Measurements from ENCODE around the gene UCHL3. TPM values are rescaled to one million over a fixed set of nuclear protein-coding genes. Genes with fewer than 3 reads are reported as not detected.

The UCHL3 gene
- total and polyA plus RNA-seq, 2 donors (not counting 3 experiments of a cell fraction or from before 2014, with no cell fraction given): 31.3 to 46.8 TPM

GRCh38 chr13:75505327-75505726 is 44.3 kb upstream of the UCHL3 start:
- Histone ChIP-seq H3K27ac (ENCODE audit: insufficient read depth, low read depth, low read length) (no peak overlapping the region), H3K9me1 (replicated peaks; ENCODE audit: control insufficient read depth, extremely low read depth, insufficient read depth, low read length) (no peaks in the 10 kb centered on the region), H3K9me3 (replicated peaks; ENCODE audit: control insufficient read depth, insufficient read depth, low read length) (no peaks in the 10 kb centered on the region), H3K9ac (replicated peaks; ENCODE audit: extremely low read depth, insufficient read depth, low read length) (no peak overlapping the region), H3K27me3 (ENCODE audit: control insufficient read depth in 2 of 2, insufficient read depth in 2 of 2, low read length in 2 of 2) (peaks cover 0 to 2% of the 10 kb centered on the region in 2 experiments), H3K36me3 (ENCODE audit: control insufficient read depth in 2 of 2, extremely low read depth in 1 of 2, insufficient read depth in 2 of 2, low read length in 2 of 2) (no peaks in the 10 kb centered on the region), H3K4me3 (replicated peaks in 1 of 3; ENCODE audit: insufficient read depth in 1 of 3, low read depth in 1 of 3, low read length in 3 of 3) (no peak overlapping the region), H4K20me1 (replicated peaks; ENCODE audit: control insufficient read depth, extremely low read depth, insufficient read depth, low read length) (no peaks in the 10 kb centered on the region), H3K4me2 (ENCODE audit: insufficient read depth, low read length) (no peak overlapping the region), H2AFZ (ENCODE audit: low read depth, low read length) (no peak overlapping the region), H3K4me1 (ENCODE audit: control insufficient read depth, extremely low read depth, insufficient read depth, low read length) (peaks cover 2% of the 10 kb centered on the region), H3K79me2 (ENCODE audit: control insufficient read depth, insufficient read depth, low read length) (no peaks in the 10 kb centered on the region)
- CTCF ChIA-PET: interaction anchor here (1.0 to 2.0 kb wide), 3 partner anchors 19 to 104 kb away, joined by 3 to 8 read pairs (median 3); no protein-coding TSS in a partner anchor
- POLR2A ChIA-PET: no interaction called here
- TF ChIP-seq JUN (IDR thresholded peaks at IDR 0.05; ENCODE audit: borderline replicate concordance, insufficient read depth, insufficient read length, low read depth) (no peak), GATA2 (IDR thresholded peaks at IDR 0.05; ENCODE audit: insufficient read depth, insufficient read length, low read depth, low read length) (no peak), FOS (IDR thresholded peaks at IDR 0.05; ENCODE audit: borderline replicate concordance, insufficient read depth, low read length) (no peak), MYC (IDR thresholded peaks at IDR 0.05; ENCODE audit: low read depth, low read length) (no peak), POLR2AphosphoS5 (IDR thresholded peaks at IDR 0.05; ENCODE audit: insufficient read depth, low read depth, low read length) (no peak), EZH2 (IDR thresholded peaks at IDR 0.05; ENCODE audit: borderline replicate concordance, low read depth, low read length, severe bottlenecking) (no peak), POLR2A (IDR thresholded peaks at IDR 0.05; ENCODE audit: low read depth, low read length) (no peak)
- TF ChIP-seq, protein P1, sequence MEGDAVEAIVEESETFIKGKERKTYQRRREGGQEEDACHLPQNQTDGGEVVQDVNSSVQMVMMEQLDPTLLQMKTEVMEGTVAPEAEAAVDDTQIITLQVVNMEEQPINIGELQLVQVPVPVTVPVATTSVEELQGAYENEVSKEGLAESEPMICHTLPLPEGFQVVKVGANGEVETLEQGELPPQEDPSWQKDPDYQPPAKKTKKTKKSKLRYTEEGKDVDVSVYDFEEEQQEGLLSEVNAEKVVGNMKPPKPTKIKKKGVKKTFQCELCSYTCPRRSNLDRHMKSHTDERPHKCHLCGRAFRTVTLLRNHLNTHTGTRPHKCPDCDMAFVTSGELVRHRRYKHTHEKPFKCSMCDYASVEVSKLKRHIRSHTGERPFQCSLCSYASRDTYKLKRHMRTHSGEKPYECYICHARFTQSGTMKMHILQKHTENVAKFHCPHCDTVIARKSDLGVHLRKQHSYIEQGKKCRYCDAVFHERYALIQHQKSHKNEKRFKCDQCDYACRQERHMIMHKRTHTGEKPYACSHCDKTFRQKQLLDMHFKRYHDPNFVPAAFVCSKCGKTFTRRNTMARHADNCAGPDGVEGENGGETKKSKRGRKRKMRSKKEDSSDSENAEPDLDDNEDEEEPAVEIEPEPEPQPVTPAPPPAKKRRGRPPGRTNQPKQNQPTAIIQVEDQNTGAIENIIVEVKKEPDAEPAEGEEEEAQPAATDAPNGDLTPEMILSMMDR (IDR thresholded peaks at IDR 0.05; ENCODE audit: extremely low read depth in 1 of 2, insufficient read depth in 1 of 2, low read depth in 1 of 2, low read length in 2 of 2): no peak
- TF ChIP-seq, protein P2, sequence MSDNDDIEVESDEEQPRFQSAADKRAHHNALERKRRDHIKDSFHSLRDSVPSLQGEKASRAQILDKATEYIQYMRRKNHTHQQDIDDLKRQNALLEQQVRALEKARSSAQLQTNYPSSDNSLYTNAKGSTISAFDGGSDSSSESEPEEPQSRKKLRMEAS (IDR thresholded peaks at IDR 0.05; ENCODE audit: insufficient read depth, insufficient read length): no peak
- dilution Hi-C loops (cut with MboI; ENCODE audit: extremely low pct_ligation_motif_present, low sequenced_read_pairs) (no loop called here), intact Hi-C loops (cut with micrococcal nuclease) (no loop called here)
- BruUV-seq (replicated peaks): no TSS peak
- DNase-seq (ENCODE audit: low read depth, low spot score): no peak
- no peak for FAIRE-seq
